ENCODE data around the gene UGT1A9. TPM values are rescaled to one million over a fixed set of nuclear protein-coding genes. Genes with fewer than 3 reads are reported as not detected.

The UGT1A9 gene
- total and polyA plus RNA-seq, 2 of the 4 experiments (the other 2 are of a cell fraction) = not detected

DNA sequence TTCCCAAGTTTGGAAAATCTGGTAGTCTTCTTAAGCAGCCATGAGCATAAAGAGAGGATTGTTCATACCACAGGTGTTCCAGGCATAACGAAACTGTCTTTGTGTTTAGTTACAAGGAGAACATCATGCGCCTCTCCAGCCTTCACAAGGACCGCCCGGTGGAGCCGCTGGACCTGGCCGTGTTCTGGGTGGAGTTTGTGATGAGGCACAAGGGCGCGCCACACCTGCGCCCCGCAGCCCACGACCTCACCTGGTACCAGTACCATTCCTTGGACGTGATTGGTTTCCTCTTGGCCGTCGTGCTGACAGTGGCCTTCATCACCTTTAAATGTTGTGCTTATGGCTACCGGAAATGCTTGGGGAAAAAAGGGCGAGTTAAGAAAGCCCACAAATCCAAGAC lies 100.5 kb downstream of the UGT1A9 start:
- Histone ChIP-seq H3K4me2 (ENCODE audit: low read depth, low read length) (no peak overlapping the region), H3K4ac (ENCODE audit: low read depth, low read length) (no peak overlapping the region), H3K27me3 (ENCODE audit: control insufficient read depth, insufficient read depth, low read length) (no peaks in the 10 kb centered on the region), H3K9me3 (ENCODE audit: control insufficient read depth, insufficient read depth, low read length) (peaks cover 3% of the 10 kb centered on the region; the same call in 1 of the 2 replicates), H4K20me1 (ENCODE audit: insufficient read depth, low read length) (no peaks in the 10 kb centered on the region), H3K4me3 (ENCODE audit: insufficient read depth, low read depth, low read length) (no peak overlapping the region), H2BK120ac (ENCODE audit: low read depth, low read length) (no peak overlapping the region), H3K36me3 (ENCODE audit: control insufficient read depth, insufficient read depth, low read length) (no peaks in the 10 kb centered on the region), H4K91ac (ENCODE audit: insufficient read depth, low read depth, low read length) (no peak overlapping the region), H3K79me1 (ENCODE audit: low read depth in 1 of 2, low read length in 2 of 2) (no peaks in the 10 kb centered on the region), H3K23ac (ENCODE audit: low read depth, low read length) (no peak overlapping the region), H3K4me1 (ENCODE audit: control insufficient read depth, insufficient read depth, low read length) (no peaks in the 10 kb centered on the region), H2AFZ (replicated peaks; ENCODE audit: low read length, poor library complexity) (no peak overlapping the region), H2BK15ac (ENCODE audit: low read depth, low read length) (no peak overlapping the region), H3K56ac (ENCODE audit: extremely low read depth, insufficient read depth, low read length) (no peak overlapping the region), H2BK5ac (ENCODE audit: low read depth, low read length, poor library complexity, severe bottlenecking) (no peak overlapping the region), H4K5ac (ENCODE audit: low read depth, low read length) (no peak overlapping the region), H3K14ac (replicated peaks; ENCODE audit: low read depth, low read length) (no peak overlapping the region), H2AK9ac (replicated peaks; ENCODE audit: low read depth, low read length, poor library complexity) (no peak overlapping the region), H3K18ac (ENCODE audit: low read depth, low read length) (no peak overlapping the region), H4K8ac (ENCODE audit: low read depth in 2 of 2, low read length in 2 of 2) (no peak overlapping the region), H2BK20ac (ENCODE audit: low read depth, low read length) (no peak overlapping the region), H2AK5ac (ENCODE audit: low read depth, low read length) (no peak overlapping the region), H3K9ac (ENCODE audit: low read depth, low read length) (no peak overlapping the region), H3K27ac (ENCODE audit: insufficient read depth, low read length) (no peak overlapping the region), H3K9me1 (ENCODE audit: insufficient read depth, low read length) (no peaks in the 10 kb centered on the region)
- in situ Hi-C loops (cut with MboI; ENCODE audit: low sequenced_read_pairs) = no loop called here
- ChIA-PET POLR2A (ENCODE audit: unreplicated experiment) (no interaction called here), CTCF (no interaction called here)
- no CpG with 5 or more reads among the region's 16 CpGs for WGBS, 2 experiments (ENCODE audit: extremely low coverage in 2 of 2, insufficient read length in 1 of 2)
- ATAC-seq (ENCODE audit: low read depth) (no peak), DNase-seq (no peak)
- dilution Hi-C loops (cut with HindIII; ENCODE audit: low sequenced_read_pairs, unreplicated experiment) = no loop called here
- no TSS peak for BruUV-seq (replicated peaks)
- TF ChIP-seq CHD1 (IDR thresholded peaks at IDR 0.05; ENCODE audit: low read depth, low read length) = no peak
- TF ChIP-seq USF2 (IDR thresholded peaks at IDR 0.05; ENCODE audit: low read depth, low read length) = no peak
- no peak for TF ChIP-seq RCOR1 (IDR thresholded peaks at IDR 0.05; ENCODE audit: insufficient replicate concordance, low read length)
- no peak for TF ChIP-seq SMC3 (IDR thresholded peaks at IDR 0.05; ENCODE audit: low read depth, low read length)
- no peak for TF ChIP-seq RFX5 (IDR thresholded peaks at IDR 0.05; ENCODE audit: low read depth, low read length)
- TF ChIP-seq, protein P1, sequence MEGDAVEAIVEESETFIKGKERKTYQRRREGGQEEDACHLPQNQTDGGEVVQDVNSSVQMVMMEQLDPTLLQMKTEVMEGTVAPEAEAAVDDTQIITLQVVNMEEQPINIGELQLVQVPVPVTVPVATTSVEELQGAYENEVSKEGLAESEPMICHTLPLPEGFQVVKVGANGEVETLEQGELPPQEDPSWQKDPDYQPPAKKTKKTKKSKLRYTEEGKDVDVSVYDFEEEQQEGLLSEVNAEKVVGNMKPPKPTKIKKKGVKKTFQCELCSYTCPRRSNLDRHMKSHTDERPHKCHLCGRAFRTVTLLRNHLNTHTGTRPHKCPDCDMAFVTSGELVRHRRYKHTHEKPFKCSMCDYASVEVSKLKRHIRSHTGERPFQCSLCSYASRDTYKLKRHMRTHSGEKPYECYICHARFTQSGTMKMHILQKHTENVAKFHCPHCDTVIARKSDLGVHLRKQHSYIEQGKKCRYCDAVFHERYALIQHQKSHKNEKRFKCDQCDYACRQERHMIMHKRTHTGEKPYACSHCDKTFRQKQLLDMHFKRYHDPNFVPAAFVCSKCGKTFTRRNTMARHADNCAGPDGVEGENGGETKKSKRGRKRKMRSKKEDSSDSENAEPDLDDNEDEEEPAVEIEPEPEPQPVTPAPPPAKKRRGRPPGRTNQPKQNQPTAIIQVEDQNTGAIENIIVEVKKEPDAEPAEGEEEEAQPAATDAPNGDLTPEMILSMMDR (conservative IDR thresholded peaks at IDR 0.05; ENCODE audit: low read depth, low read length) = no peak
- no peak for TF ChIP-seq MAFK (IDR thresholded peaks at IDR 0.05; ENCODE audit: low read depth, low read length)
- no peak for TF ChIP-seq FOS (IDR thresholded peaks at IDR 0.05; ENCODE audit: low read depth, low read length)
- no peak for TF ChIP-seq POLR2A (IDR thresholded peaks at IDR 0.05; ENCODE audit: low read depth, low read length)
- no peak for TF ChIP-seq RAD21 (IDR thresholded peaks at IDR 0.05; ENCODE audit: low read length)
- intact Hi-C loops (cut with micrococcal nuclease) = no loop called here
